Amniotic stem cell (primary cell): ENCODE data around the gene PRRG1.
"Not testable (repeated sequence)": the region's sequence is repeated elsewhere in the genome, so short reads cannot be mapped to it uniquely, and the experiment has no call there.

Source experiments
- DNase-seq: peaks from one replicate; lab custom pipeline; 2025; lab: John Stamatoyannopoulos, UW

PRRG1 gene

GRCh38 chrX:37470711-37471110 is 121.5 kb downstream of the PRRG1 start:
- no peak for DNase-seq

DNA sequence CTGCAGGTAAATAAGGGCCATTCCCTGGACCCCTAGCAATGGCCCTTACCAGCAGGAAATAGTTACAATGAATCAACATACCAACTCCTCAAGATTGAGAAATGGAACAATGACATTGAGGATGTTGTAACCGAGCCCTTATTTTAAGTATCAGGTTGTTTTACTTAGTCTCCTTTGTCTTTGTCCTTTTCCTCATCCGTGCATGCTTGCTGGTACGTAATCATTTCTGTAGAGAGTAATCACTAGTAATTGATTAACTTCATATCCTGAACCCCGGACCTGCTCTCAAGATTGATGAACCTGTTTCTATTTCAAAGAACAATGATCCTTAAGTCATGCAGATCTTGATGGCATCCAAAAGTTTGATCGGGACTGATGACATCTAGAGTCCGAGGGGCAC is 123.7 kb downstream of the PRRG1 start:
- no peak for DNase-seq

GRCh38 chrX:37474478-37474877 is 125.3 kb downstream of the PRRG1 start:
- no peak for DNase-seq

GRCh38 chrX:37476571-37477170 is 127.5 kb downstream of the PRRG1 start:
- no peak for DNase-seq

GRCh38 chrX:37484335-37484734 is 135.2 kb downstream of the PRRG1 start:
- DNase-seq = not testable (repeated sequence)

DNA sequence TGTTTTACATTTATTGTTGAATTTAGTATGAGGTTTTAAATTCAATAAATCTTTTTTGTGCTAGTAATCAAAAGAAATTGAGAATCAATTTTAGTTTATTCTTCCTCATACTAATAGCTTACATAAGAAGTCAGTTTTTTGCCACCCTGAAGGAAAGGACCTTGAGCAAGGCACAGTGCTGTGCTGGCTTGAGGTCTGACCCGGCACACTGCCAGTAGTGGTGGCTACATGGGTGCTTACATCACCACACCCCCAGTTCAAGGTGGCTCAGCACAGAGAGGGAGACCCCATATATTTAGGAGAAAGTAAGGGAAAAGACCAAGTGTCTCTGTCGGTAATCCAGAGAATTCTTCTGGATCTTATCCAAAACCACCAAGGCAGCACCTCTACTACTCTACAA is 136.3 kb downstream of the PRRG1 start:
- DNase-seq = no peak

DNA sequence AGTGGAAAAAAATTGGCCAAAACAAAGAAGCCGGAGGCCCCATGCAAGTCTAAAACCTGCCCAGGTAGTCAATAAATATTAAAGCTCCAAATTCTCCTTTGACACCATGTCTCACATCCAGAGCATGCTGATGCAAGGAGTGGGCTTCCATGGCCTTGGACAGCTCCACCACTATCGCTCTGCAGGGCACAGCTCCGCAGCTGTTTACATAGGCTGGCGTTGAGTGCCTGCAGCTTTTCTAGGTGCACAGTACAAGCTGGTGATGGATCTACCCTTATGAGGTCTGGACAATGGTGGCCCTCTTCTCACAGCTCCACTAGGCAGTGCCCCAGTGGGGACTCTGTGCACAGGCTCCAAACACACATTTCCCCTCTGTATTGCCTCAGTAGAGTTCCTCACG is 138.1 kb downstream of the PRRG1 start:
- DNase-seq = no peak

GRCh38 chrX:37488323-37488722 is 139.2 kb downstream of the PRRG1 start:
- no peak for DNase-seq

DNA sequence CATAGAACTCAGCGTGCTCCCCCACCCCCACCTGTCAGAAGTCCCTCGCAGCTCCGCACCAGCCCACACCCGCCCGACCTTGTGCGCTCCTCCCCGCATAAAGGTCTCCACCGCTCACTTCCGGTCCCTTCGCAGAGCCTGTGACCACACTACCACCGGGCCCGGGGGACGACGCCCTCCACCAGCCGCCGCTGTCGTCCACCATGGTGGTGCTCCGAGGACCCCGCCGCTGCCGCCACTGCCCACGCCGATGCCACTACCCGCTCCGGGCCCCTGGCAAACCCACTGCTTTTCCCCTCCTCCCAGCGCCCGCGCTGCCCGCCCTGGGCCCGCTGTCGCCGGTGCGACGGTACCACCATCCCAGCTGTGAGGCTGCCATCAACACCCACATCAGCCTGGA is 142.5 kb downstream of the PRRG1 start:
- no peak for DNase-seq

DNA sequence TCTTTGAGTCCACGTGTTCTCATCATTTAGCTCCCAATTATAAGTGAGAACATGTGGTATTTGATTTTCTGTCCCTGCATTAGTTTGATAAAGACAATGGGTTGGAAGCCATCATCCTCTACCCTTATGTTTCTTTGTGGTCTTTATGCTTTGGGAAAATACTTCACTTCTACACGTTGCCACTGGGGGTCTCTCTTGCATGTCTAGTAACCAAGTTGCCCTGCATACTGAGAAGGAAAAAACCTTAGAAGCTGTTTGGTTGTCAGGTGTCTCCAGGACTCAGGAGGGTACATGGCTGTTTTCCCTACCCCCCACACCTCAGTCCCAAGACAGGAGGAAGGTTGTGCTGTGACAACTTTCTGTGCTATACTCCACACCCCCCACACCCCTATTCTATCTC is 146.6 kb downstream of the PRRG1 start:
- DNase-seq = not testable (repeated sequence)

- not testable (repeated sequence) for DNase-seq
These were observed 148.0 kb downstream of the PRRG1 start for GRCh38 chrX:37497126-37497525.

DNA sequence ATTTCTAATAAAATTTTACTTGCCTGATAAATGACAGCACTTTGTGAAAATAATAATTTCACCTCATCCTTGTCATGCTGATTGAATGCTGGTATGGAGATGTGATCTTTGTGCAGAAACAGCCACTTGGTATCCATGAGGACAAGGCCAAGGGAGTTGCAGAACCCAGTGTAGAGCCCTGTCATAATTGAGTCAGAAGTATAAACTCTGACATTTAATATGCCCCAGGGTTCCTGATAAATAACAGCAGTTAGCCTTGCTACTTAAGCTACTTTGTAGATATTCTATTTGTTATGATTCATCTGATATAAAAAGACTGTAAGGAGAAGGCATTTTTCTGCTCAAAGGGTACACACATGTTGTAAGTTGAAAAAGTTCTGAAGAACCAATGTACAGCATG is 149.2 kb downstream of the PRRG1 start:
- DNase-seq = not testable (repeated sequence)

DNA sequence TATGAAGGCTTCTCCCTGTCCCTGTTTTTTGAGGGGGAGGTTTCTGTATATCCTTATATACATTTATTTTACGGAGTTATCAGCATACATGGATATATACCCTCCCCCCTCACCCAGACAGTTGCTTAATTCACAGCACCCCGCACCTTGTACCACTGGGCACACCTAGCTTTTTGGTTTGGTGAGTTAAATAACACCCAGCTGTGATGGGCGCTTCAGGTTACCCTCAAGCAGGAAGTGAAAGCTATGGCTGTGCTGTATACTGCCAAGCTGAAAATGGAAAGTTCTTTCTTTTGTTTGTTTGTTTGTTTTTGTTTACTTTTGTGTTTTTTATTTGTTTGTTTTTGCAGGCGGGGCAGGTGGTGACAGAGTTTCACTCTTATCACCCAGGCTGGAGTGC is 150.5 kb downstream of the PRRG1 start:
- DNase-seq = not testable (repeated sequence)

DNA sequence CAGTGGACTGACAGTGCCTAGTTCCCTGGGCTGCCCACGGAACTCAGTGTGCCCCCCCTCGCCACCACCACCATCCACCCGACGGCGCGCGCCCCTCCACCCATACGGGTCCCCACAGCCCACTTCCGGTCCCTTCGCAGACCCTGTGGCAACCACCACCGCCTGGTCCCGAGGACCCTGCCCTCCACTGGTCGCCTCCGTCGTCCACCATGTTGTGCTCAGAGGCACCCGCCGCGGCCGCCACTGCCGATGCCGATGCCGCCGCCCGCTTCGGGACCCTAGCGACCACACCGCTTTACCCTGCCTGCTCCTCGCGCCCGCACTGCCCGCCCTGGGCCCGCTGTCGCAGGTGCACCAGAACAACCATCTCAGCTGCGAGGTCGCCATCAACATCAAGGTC is 155.8 kb downstream of the PRRG1 start:
- no peak for DNase-seq
